Transverse colon (tissue), 4 donors: Measurements from ENCODE around the gene STIM1. TPM values are rescaled to one million over a fixed set of nuclear protein-coding genes. Genes with fewer than 3 reads are reported as not detected.

Source experiments
- DNase-seq: peaks from one replicate; pipeline ENCODE4 v3.0.0-alpha.2; 2019
- H3K27ac ChIP-seq, 4 donors: fragments of 200-600 bp; sonication (generic); 2 replicates each; pipeline ENCODE4 v1.5.1; 2016 to 2018; ENCODE audit warnings: inconsistent platforms in 4 of 4
- H3K27me3 ChIP-seq: fragments of 200-600 bp; sonication (generic); 2 replicates; pipeline ENCODE4 v1.5.1; 2017; ENCODE audit warnings: inconsistent platforms
- H3K36me3 ChIP-seq, 4 donors: fragments of 200-600 bp; sonication (generic); 2 replicates each; pipeline ENCODE4 v1.5.1; 2017 to 2019; ENCODE audit warnings: inconsistent platforms in 4 of 4
- H3K4me1 ChIP-seq, 4 donors: fragments of 200-600 bp; sonication (generic); 2 replicates each; pipeline ENCODE4 v1.5.1; 2017 to 2020; ENCODE audit warnings: inconsistent platforms in 4 of 4
- H3K4me3 ChIP-seq, 4 donors: fragments of 200-600 bp; sonication (generic); 1 replicate in 1 of 4; 2 replicates in 3 of 4; pipeline versions ENCODE4 v1.5.1 to v1.6.1; 2017 to 2019; ENCODE audit warnings: inconsistent platforms in 4 of 4
- H3K9me3 ChIP-seq, 2 donors: fragments of 200-600 bp; sonication (generic); 2 replicates each; pipeline ENCODE4 v1.5.1; 2017 to 2019; ENCODE audit warnings: inconsistent platforms in 2 of 2
- EP300 ChIP-seq: sonication (generic); formaldehyde crosslinking; IDR thresholded peaks from one replicate; pipeline ENCODE4 v1.6.1; 2017; ENCODE audit warnings: antibody characterized with exemption, low read depth
- POLR2A ChIP-seq: fragments of 450-650 bp; IDR thresholded peaks from one replicate; pipeline ENCODE4 v1.6.1; 2016; ENCODE audit warnings: antibody characterized with exemption, mild to moderate bottlenecking, moderate library complexity
- POLR2AphosphoS5 ChIP-seq, 3 donors: sonication (generic); formaldehyde crosslinking; IDR thresholded peaks; one replicate each; pipeline ENCODE4 v1.6.1; 2016; ENCODE audit warnings: antibody characterized with exemption in 3 of 3
- WGBS, 2 donors: methylation state at CpG; one replicate each; pipeline ENCODE4 v1.1.5; 2018; ENCODE audit warnings: low coverage in 1 of 2; 5-methylcytosine and 5-hydroxymethylcytosine counted together
- in situ Hi-C, 4 donors: fragments of 200-750 bp; cut with MboI; loops; one replicate each; pipeline versions ENCODE4 v1.15.0 to v1.15.1; 2017; ENCODE audit warnings: low sequenced_read_pairs in 3 of 4, low pct_ligation_motif_present in 1 of 4, low pct_unique_long_range_greater_than_20kb in 1 of 4
- intact Hi-C: fragments of 100-400 bp; cut with DNase I; formaldehyde crosslinking; loops from one replicate; pipeline ENCODE4 v1.15.1; 2023; ENCODE audit warnings: low total_unique reads
- total RNA-seq, 4 donors: library from RNA; depleted of rRNA; stranded (reverse); fragments of >200 nt; gene quantifications; one replicate each; pipeline ENCODE4 v1.1.0, GENCODE V29; 2016
- TF ChIP-seq, protein P1 (sequence below), 5 experiments: fragments of 200-600 bp in 3 of 5; fragments of 450-650 bp in 2 of 5; sonication (generic) in 3 of 5; IDR thresholded peaks; 1 replicate in 2 of 5; 2 replicates in 3 of 5; pipeline ENCODE4 v1.5.1; 2016 to 2017; ENCODE audit warnings: antibody characterized with exemption in 5 of 5, inconsistent platforms in 3 of 5, mild to moderate bottlenecking in 2 of 5, moderate library complexity in 1 of 5

STIM1 gene
- total RNA-seq, 4 donors from 2014 or later = 41.2 to 79.3 (median 48.0) TPM

DNA sequence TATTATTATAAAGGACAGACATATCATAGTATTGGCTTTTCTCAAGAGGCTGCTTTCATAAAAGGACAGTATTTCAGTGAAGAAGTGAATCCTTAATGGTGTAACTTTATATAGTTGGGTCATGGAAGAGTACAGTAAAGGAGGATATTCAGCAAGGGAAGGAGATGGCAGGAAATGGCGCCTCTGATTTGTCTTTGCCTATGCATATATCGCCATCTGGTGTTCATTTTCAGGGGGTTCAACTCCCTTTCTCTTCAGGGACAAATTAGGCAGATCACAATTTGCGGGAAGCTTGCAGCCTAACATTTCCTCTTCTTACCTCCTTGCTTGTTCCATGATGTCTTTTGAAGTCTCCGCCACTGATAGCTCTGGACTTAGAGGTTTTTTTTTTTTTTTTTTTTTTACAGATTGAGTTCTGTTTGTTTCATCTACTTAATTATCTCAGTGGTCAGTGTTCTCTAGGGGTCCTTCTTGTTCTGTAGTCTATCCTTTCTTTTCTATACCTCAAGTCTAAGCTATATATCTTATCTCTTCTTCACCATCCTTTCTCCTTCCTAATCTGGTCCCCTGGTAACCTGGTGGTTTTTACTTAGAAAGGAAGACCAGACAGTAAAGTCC, 217.3 kb downstream of the STIM1 start:
- Histone ChIP-seq H3K4me1 (peaks cover 0 to 26% (median 11%) of the 10 kb centered on the region in 4 donors), H3K4me3 (no peak overlapping the region), H3K36me3 (peaks cover 0 to 4% (median 0%) of the 10 kb centered on the region in 4 donors), H3K27ac (peak overlapping the region in 2 of 4 donors; percentile 10 to 17), H3K9me3 (no peaks in the 10 kb centered on the region), H3K27me3 (no peaks in the 10 kb centered on the region)
- in situ Hi-C loops = loop anchor here in 3 of 4 donors (5.0 to 10.0 kb wide), 3 partner anchors 218 to 225 kb away; partner anchors contain the start of gene STIM1 (in 1 of the 3)
- 5 to 11% methylated on average over 4 of the region's 4 CpGs for WGBS, 2 donors
- intact Hi-C loops = loop anchor here (2.0 kb wide), 1 partner anchor 224 kb away; no protein-coding TSS in a partner anchor
- peak; percentile 57 for DNase-seq
- TF ChIP-seq, protein P1, sequence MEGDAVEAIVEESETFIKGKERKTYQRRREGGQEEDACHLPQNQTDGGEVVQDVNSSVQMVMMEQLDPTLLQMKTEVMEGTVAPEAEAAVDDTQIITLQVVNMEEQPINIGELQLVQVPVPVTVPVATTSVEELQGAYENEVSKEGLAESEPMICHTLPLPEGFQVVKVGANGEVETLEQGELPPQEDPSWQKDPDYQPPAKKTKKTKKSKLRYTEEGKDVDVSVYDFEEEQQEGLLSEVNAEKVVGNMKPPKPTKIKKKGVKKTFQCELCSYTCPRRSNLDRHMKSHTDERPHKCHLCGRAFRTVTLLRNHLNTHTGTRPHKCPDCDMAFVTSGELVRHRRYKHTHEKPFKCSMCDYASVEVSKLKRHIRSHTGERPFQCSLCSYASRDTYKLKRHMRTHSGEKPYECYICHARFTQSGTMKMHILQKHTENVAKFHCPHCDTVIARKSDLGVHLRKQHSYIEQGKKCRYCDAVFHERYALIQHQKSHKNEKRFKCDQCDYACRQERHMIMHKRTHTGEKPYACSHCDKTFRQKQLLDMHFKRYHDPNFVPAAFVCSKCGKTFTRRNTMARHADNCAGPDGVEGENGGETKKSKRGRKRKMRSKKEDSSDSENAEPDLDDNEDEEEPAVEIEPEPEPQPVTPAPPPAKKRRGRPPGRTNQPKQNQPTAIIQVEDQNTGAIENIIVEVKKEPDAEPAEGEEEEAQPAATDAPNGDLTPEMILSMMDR (IDR thresholded peaks at IDR 0.05) = peak; percentile 80 to 94 (median 83)
- TF ChIP-seq EP300 = no peak
- no peak for TF ChIP-seq POLR2A
- peak in 1 of 3 donors; percentile 49 for TF ChIP-seq POLR2AphosphoS5 (IDR thresholded peaks at IDR 0.05)

DNA sequence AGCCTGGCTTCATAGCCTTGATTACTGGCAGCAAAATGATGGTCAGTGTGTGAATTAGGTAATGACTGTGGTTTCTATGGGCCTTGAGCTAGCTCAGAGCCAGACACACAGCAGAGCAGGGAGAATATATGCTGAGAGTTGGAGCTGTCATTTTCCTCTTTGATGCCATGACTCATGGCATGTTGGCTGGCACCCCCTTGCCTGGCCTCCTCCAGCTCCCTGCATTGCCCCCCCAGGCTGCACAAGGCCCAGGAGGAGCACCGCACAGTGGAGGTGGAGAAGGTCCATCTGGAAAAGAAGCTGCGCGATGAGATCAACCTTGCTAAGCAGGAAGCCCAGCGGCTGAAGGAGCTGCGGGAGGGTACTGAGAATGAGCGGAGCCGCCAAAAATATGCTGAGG, 218.8 kb downstream of the STIM1 start:
- intact Hi-C loops (no loop called here), in situ Hi-C loops (loop anchor here in 3 of 4 donors (5.0 to 10.0 kb wide), 3 partner anchors 219 to 227 kb away; partner anchors contain the start of gene STIM1 (in 1 of the 3))
- Histone ChIP-seq H3K4me3 (no peak overlapping the region), H3K4me1 (peaks cover 0 to 17% (median 8%) of the 10 kb centered on the region in 4 donors), H3K9me3 (no peaks in the 10 kb centered on the region), H3K27ac (no peak overlapping the region), H3K27me3 (no peaks in the 10 kb centered on the region), H3K36me3 (peaks cover 0 to 4% (median 0%) of the 10 kb centered on the region in 4 donors)
- no peak for TF ChIP-seq EP300
- TF ChIP-seq POLR2A = no peak
- no peak for TF ChIP-seq POLR2AphosphoS5 (IDR thresholded peaks at IDR 0.05)
- TF ChIP-seq, protein P1 (IDR thresholded peaks at IDR 0.05) = no peak
- DNase-seq = no peak
- 94 to 95% methylated on average over 7 of the region's 7 CpGs for WGBS, 2 donors

- 78 to 90% methylated on average over 1 of the region's 1 CpG for WGBS, 2 donors
- TF ChIP-seq, protein P1 (IDR thresholded peaks at IDR 0.05) = no peak
- no peak for TF ChIP-seq POLR2AphosphoS5 (IDR thresholded peaks at IDR 0.05)
- no peak for TF ChIP-seq EP300
- no peak for TF ChIP-seq POLR2A
- Histone ChIP-seq H3K4me1 (peaks cover 0 to 9% (median 5%) of the 10 kb centered on the region in 4 donors), H3K27ac (no peak overlapping the region), H3K36me3 (peaks cover 0 to 4% (median 0%) of the 10 kb centered on the region in 4 donors), H3K27me3 (no peaks in the 10 kb centered on the region), H3K4me3 (no peak overlapping the region), H3K9me3 (no peaks in the 10 kb centered on the region)
- in situ Hi-C loops = loop anchor here in 1 of 4 donors (10.0 kb wide), 1 partner anchor 222 kb away; the partner anchor contains the start of gene STIM1
- intact Hi-C loops = no loop called here
- no peak for DNase-seq
Observed at GRCh38 chr11:4076774-4077173, 221.3 kb downstream of the STIM1 start.

DNA sequence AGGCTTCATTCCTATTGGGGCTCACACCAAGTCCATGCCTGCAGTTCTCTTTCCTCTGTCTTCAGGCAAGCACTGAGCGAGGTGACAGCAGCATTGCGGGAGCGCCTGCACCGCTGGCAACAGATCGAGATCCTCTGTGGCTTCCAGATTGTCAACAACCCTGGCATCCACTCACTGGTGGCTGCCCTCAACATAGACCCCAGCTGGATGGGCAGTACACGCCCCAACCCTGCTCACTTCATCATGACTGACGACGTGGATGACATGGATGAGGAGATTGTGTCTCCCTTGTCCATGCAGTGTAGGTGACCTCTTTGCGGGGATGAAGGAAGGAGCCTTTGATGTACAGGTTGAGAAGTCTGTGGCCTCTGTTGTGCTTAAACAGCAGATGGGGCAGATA, 227.7 kb downstream of the STIM1 start:
- intact Hi-C loops (no loop called here), in situ Hi-C loops (no loop called here)
- H3K4me3 ChIP-seq = no peak overlapping the region
- H3K4me1 ChIP-seq = no peaks in the 10 kb centered on the region
- DNase-seq = no peak
- H3K27ac ChIP-seq = no peak overlapping the region
- TF ChIP-seq POLR2AphosphoS5 (IDR thresholded peaks at IDR 0.05) (no peak), POLR2A (no peak)
- H3K27me3 ChIP-seq = no peaks in the 10 kb centered on the region
- H3K36me3 ChIP-seq = peaks cover 0 to 43% (median 17%) of the 10 kb centered on the region in 4 donors
- 87 to 96% methylated on average over 4 to 9 of the region's 9 CpGs for WGBS, 2 donors
- H3K9me3 ChIP-seq = no peaks in the 10 kb centered on the region
